SK-N-SH (cell line): ENCODE measurements around the gene LTB4R2. TPM values are rescaled to one million over a fixed set of nuclear protein-coding genes. Genes with fewer than 3 reads are reported as not detected.

Source experiments
- CTCF ChIA-PET: fragments of 300-600, 350-600 bp; formaldehyde crosslinking; extraction: SDS; loops from one replicate; lab custom pipeline; 2021; lab: Yijun Ruan, JAX
- POLR2A ChIA-PET: fragments of 350-600 bp; sonication (Branson Sonifier 250); formaldehyde crosslinking; extraction: SDS; loops from one replicate; lab custom pipeline; 2020; ENCODE audit warnings: antibody characterized with exemption, inconsistent platforms; lab: Yijun Ruan, JAX
- DNase-seq: peaks from one replicate; pipeline ENCODE4 v3.0.0; 2012
- H2AFZ ChIP-seq: fragments of 200-600 bp; sonication (generic); 2 replicates; pipeline ENCODE4 v1.8.1; 2016; ENCODE audit warnings: antibody characterized with exemption, mild to moderate bottlenecking, low read depth
- H3F3A ChIP-seq: fragments of 200-600 bp; sonication (generic); replicated peaks from 2 replicates; pipeline ENCODE3; 2016; ENCODE audit warnings: antibody characterized with exemption, mild to moderate bottlenecking; ENCODE audit not compliant: insufficient read depth
- H3K27ac ChIP-seq, 2 experiments: fragments of 200-500 bp in 1 of 2; fragments of 200-600 bp in 1 of 2; sonication (Bioruptor generic) in 1 of 2; sonication (generic), shearing (Covaris generic) in 1 of 2; 2 replicates each; pipeline versions ENCODE4 v1.5.1 to v1.6.1; 2014 to 2016; ENCODE audit warnings: low read depth in 2 of 2, inconsistent platforms in 1 of 2, low read length in 1 of 2, mild to moderate bottlenecking in 1 of 2, mixed read lengths in 1 of 2
- H3K27me3 ChIP-seq: fragments of 200-600 bp; sonication (generic), shearing (Covaris generic); 2 replicates; pipeline ENCODE4 v1.6.1; 2016; ENCODE audit warnings: mixed run types; ENCODE audit not compliant: insufficient read depth
- H3K36me3 ChIP-seq, 2 experiments: fragments of 200-500 bp in 1 of 2; fragments of 200-600 bp in 1 of 2; sonication (Bioruptor generic) in 1 of 2; sonication (generic) in 1 of 2; replicated peaks in 1 of 2; 2 replicates each; pipeline versions ENCODE3 to v1.5.1; 2014 to 2016; ENCODE audit warnings: low read length in 1 of 2, mild to moderate bottlenecking in 1 of 2; ENCODE audit not compliant: insufficient read depth in 2 of 2, control insufficient read depth in 1 of 2
- H3K4me1 ChIP-seq, 2 experiments: fragments of 200-500 bp in 1 of 2; fragments of 200-600 bp in 1 of 2; sonication (Bioruptor generic) in 1 of 2; sonication (generic), shearing (Covaris generic) in 1 of 2; 2 replicates each; pipeline versions ENCODE4 v1.5.1 to v1.6.1; 2014 to 2016; ENCODE audit warnings: low read depth in 1 of 2, low read length in 1 of 2, mixed run types in 1 of 2; ENCODE audit not compliant: insufficient read depth in 2 of 2, control insufficient read depth in 1 of 2
- H3K4me2 ChIP-seq: fragments of 200-600 bp; sonication (generic), shearing (Covaris generic); 2 replicates; pipeline ENCODE4 v1.6.1; 2017; ENCODE audit warnings: mixed run types
- H3K4me3 ChIP-seq, 2 experiments: fragments of 200-500 bp in 1 of 2; fragments of 200-600 bp in 1 of 2; sonication (Bioruptor generic) in 1 of 2; sonication (generic), shearing (Covaris generic) in 1 of 2; 2 replicates each; pipeline versions ENCODE4 v1.5.1 to v1.8.1; 2014 to 2016; ENCODE audit warnings: low read depth in 2 of 2, inconsistent platforms in 1 of 2, low read length in 1 of 2, mild to moderate bottlenecking in 1 of 2, mixed read lengths in 1 of 2, moderate library complexity in 1 of 2
- H3K79me2 ChIP-seq: fragments of 200-600 bp; sonication (generic); 2 replicates; pipeline ENCODE4 v1.8.1; 2017; ENCODE audit warnings: mild to moderate bottlenecking; ENCODE audit not compliant: insufficient read depth
- H3K9ac ChIP-seq: fragments of 200-600 bp; sonication (generic); 2 replicates; pipeline ENCODE4 v1.6.1; 2017; ENCODE audit warnings: mixed run types
- H3K9me2 ChIP-seq: fragments of 200-600 bp; sonication (generic); 2 replicates; pipeline ENCODE4 v1.6.1; 2017; ENCODE audit warnings: mixed run types
- H3K9me3 ChIP-seq: fragments of 200-600 bp; sonication (generic); 2 replicates; pipeline ENCODE4 v1.6.1; 2017; ENCODE audit warnings: mixed run types, mild to moderate bottlenecking, moderate library complexity
- H4K20me1 ChIP-seq: fragments of 200-600 bp; sonication (generic); 2 replicates; pipeline ENCODE4 v1.6.1; 2017; ENCODE audit warnings: mild to moderate bottlenecking, mixed run types; ENCODE audit not compliant: insufficient read depth
- CHD2 ChIP-seq: fragments of 150-350 bp; IDR thresholded peaks from 2 replicates; pipeline ENCODE4 v1.6.1; 2018; ENCODE audit warnings: low read length; ENCODE audit not compliant: partially characterized antibody
- CTCF ChIP-seq: fragments of 200-600 bp; sonication (generic); IDR thresholded peaks from 2 replicates; pipeline ENCODE4 v1.6.1; 2017; ENCODE audit warnings: antibody characterized with exemption, mild to moderate bottlenecking, moderate library complexity
- ELF1 ChIP-seq: IDR thresholded peaks from 2 replicates; pipeline ENCODE4 v1.4.0; 2012
- EP300 ChIP-seq, 2 experiments: IDR thresholded peaks; 2 replicates each; pipeline versions ENCODE4 v1.4.0 to v1.6.1; 2012; ENCODE audit warnings: borderline replicate concordance in 1 of 2, low read depth in 1 of 2, low read length in 1 of 2
- FOXJ3 ChIP-seq: sonication (generic); formaldehyde crosslinking; IDR thresholded peaks from 2 replicates; pipeline ENCODE4 v1.5.1; 2020; ENCODE audit warnings: mild to moderate bottlenecking, missing genetic modification reagents
- FOXM1 ChIP-seq: IDR thresholded peaks from 2 replicates; pipeline ENCODE4 v1.4.0; 2012; ENCODE audit warnings: low read depth, mild to moderate bottlenecking
- GATA2 ChIP-seq: sonication (generic); formaldehyde crosslinking; IDR thresholded peaks from 2 replicates; pipeline ENCODE4 v1.5.0; 2020; ENCODE audit warnings: mild to moderate bottlenecking, missing genetic modification reagents
- MAX ChIP-seq: IDR thresholded peaks from 2 replicates; pipeline ENCODE4 v1.4.0; 2012; ENCODE audit warnings: low read depth
- MEF2A ChIP-seq: IDR thresholded peaks from 2 replicates; pipeline ENCODE4 v1.4.0; 2012; ENCODE audit warnings: low read depth, borderline replicate concordance
- NRF1 ChIP-seq: IDR thresholded peaks from 2 replicates; pipeline ENCODE4 v1.6.1; 2012; ENCODE audit warnings: low read depth, mild to moderate bottlenecking, low read length
- POLR2AphosphoS5 ChIP-seq: IDR thresholded peaks from 2 replicates; pipeline ENCODE4 v1.6.1; 2012; ENCODE audit warnings: low read depth, low read length
- REST ChIP-seq: IDR thresholded peaks from 2 replicates; pipeline ENCODE4 v1.6.1; 2012; ENCODE audit warnings: mild to moderate bottlenecking, low read depth, low read length, moderate library complexity
- SMC3 ChIP-seq: IDR thresholded peaks from 2 replicates; pipeline ENCODE4 v1.6.1; 2012; ENCODE audit warnings: low read depth, low read length, improper control_type of control experiment
- TEAD4 ChIP-seq: IDR thresholded peaks from 2 replicates; pipeline ENCODE4 v1.4.0; 2012; ENCODE audit warnings: mild to moderate bottlenecking, borderline replicate concordance; ENCODE audit not compliant: insufficient read depth
- YY1 ChIP-seq: IDR thresholded peaks from 2 replicates; pipeline ENCODE4 v1.4.0; 2012; ENCODE audit warnings: low read depth, mild to moderate bottlenecking
- ZBTB33 ChIP-seq: IDR thresholded peaks from 2 replicates; pipeline ENCODE4 v1.4.0; 2012; ENCODE audit warnings: low read depth, borderline replicate concordance
- WGBS: methylation state at CpG from one replicate; pipeline ENCODE4 v1.1.6; 2017; ENCODE audit warnings: low lambda C conversion rate; 5-methylcytosine and 5-hydroxymethylcytosine counted together
- polyA plus RNA-seq, 3 experiments: library from polyadenylated mRNA; depleted of rRNA; stranded (reverse); fragments of >200 nt; gene quantifications; 2 replicates each; pipeline ENCODE4 v1.2.3, GENCODE V29; 2012

The LTB4R2 gene
- polyA plus RNA-seq, 1 of the 3 experiments (the other 2 are of a cell fraction): 8.2 TPM

GRCh38 chr14:24304019-24304387 lies 5.9 kb upstream of the LTB4R2 start:
- no peak overlapping the region for H3K9ac ChIP-seq
- TF ChIP-seq CHD2: no peak
- TF ChIP-seq POLR2AphosphoS5: no peak
- no peak for TF ChIP-seq MAX
- no peak for TF ChIP-seq ZBTB33
- TF ChIP-seq FOXM1: no peak
- no peak for TF ChIP-seq YY1
- no peak for TF ChIP-seq ELF1
- no peak for TF ChIP-seq MEF2A
- no peak for TF ChIP-seq NRF1
- TF ChIP-seq TEAD4: no peak
- no peak for TF ChIP-seq FOXJ3 (CRISPR knock-in tag)
- no peak for TF ChIP-seq REST
- no peak for TF ChIP-seq SMC3
- no peak for TF ChIP-seq EP300 (IDR thresholded peaks at IDR 0.05; ENCODE audit: borderline replicate concordance in 1 of 2, low read depth in 1 of 2, low read length in 1 of 2)
- TF ChIP-seq GATA2 (CRISPR knock-in tag): no peak
- no peak for TF ChIP-seq CTCF
- DNase-seq: no peak
- peaks cover 6 to 13% of the 10 kb centered on the region in 2 experiments; a peak in 3 of 4 replicates for H3K4me1 ChIP-seq
- H4K20me1 ChIP-seq: no peaks in the 10 kb centered on the region
- H3K27ac ChIP-seq: no peak overlapping the region
- H3K36me3 ChIP-seq: peaks cover 33 to 68% of the 10 kb centered on the region in 2 experiments
- H3K79me2 ChIP-seq: peaks cover 28% of the 10 kb centered on the region
- peaks cover 4% of the 10 kb centered on the region for H3F3A ChIP-seq
- ChIA-PET CTCF (interaction anchor here (0.8 to 6.4 kb wide), 3 partner anchors 9 to 62 kb away, joined by 4 to 66 read pairs (median 5); partner anchors contain the start of gene TINF2), POLR2A (no interaction called here)
- H3K9me3 ChIP-seq: no peaks in the 10 kb centered on the region
- 95% methylated on average over 10 of the region's 11 CpGs for WGBS
- H3K9me2 ChIP-seq: no peaks in the 10 kb centered on the region
- H3K4me3 ChIP-seq: no peak overlapping the region
- H3K27me3 ChIP-seq: no peaks in the 10 kb centered on the region
- no peak overlapping the region for H2AFZ ChIP-seq
- no peak overlapping the region for H3K4me2 ChIP-seq
